Gastroesophageal sphincter (tissue), 4 donors: ENCODE results near the gene MRTFB. TPM values are rescaled to one million over a fixed set of nuclear protein-coding genes. Genes with fewer than 3 reads are reported as not detected.
A peak's percentile ranks its signal among the peaks of the same experiment; 100 is the strongest.

ENCODE experiments used
- ATAC-seq: fragments of 150-250 bp; one replicate; pipeline ENCODE4 v1.9.1; 2016; ENCODE audit warnings: mild to moderate bottlenecking, moderate library complexity
- H3K27ac ChIP-seq, 4 donors: fragments of 200-600 bp; sonication (generic) in 3 of 4; 1 replicate in 3 of 4; 2 replicates in 1 of 4; pipeline ENCODE4 v1.5.1; 2016 to 2019
- H3K27me3 ChIP-seq: fragments of 200-600 bp; sonication (generic); one replicate; pipeline ENCODE4 v1.5.1; 2019
- H3K36me3 ChIP-seq, 2 donors: fragments of 200-600 bp; sonication (generic); one replicate each; pipeline ENCODE4 v1.5.1; 2019; ENCODE audit warnings: control low read depth in 1 of 2
- H3K4me1 ChIP-seq, 3 donors: fragments of 200-600 bp; sonication (generic); 1 replicate in 2 of 3; 2 replicates in 1 of 3; pipeline ENCODE4 v1.5.1; 2016 to 2019; ENCODE audit warnings: control low read depth in 2 of 3
- H3K4me3 ChIP-seq, 2 donors: fragments of 200-600 bp; sonication (generic); one replicate each; pipeline ENCODE4 v1.5.1; 2019; ENCODE audit warnings: mild to moderate bottlenecking in 1 of 2, moderate library complexity in 1 of 2
- H3K9me3 ChIP-seq, 3 donors: fragments of 200-600 bp; sonication (generic); one replicate each; pipeline ENCODE4 v1.5.1; 2017 to 2019; ENCODE audit warnings: control low read depth in 2 of 3
- EP300 ChIP-seq: sonication (generic); formaldehyde crosslinking; IDR thresholded peaks from one replicate; pipeline ENCODE4 v1.6.1; 2017; ENCODE audit warnings: antibody characterized with exemption, mild to moderate bottlenecking
- POLR2A ChIP-seq, 2 donors: fragments of 450-650 bp; IDR thresholded peaks; one replicate each; pipeline ENCODE4 v1.6.1; 2017; ENCODE audit warnings: antibody characterized with exemption in 2 of 2, mild to moderate bottlenecking in 2 of 2, moderate library complexity in 1 of 2
- POLR2AphosphoS5 ChIP-seq: sonication (generic); formaldehyde crosslinking; IDR thresholded peaks from one replicate; pipeline ENCODE4 v1.6.1; 2017; ENCODE audit warnings: antibody characterized with exemption
- WGBS, 2 donors: methylation state at CpG; one replicate each; pipeline ENCODE4 v1.1.5; 2018; ENCODE audit warnings: low coverage in 1 of 2; 5-methylcytosine and 5-hydroxymethylcytosine counted together
- total RNA-seq, 4 donors: library from RNA; depleted of rRNA; stranded (reverse); fragments of >200 nt; gene quantifications; one replicate each; pipeline ENCODE4 v1.1.0, GENCODE V29; 2016
- TF ChIP-seq, protein P1 (sequence below), 4 experiments: fragments of 200-600 bp in 2 of 4; fragments of 450-650 bp in 2 of 4; sonication (generic) in 1 of 4; IDR thresholded peaks; one replicate each; pipeline ENCODE4 v1.5.1; 2017 to 2019; ENCODE audit warnings: antibody characterized with exemption in 4 of 4, mild to moderate bottlenecking in 2 of 4, moderate library complexity in 2 of 4

MRTFB gene
- total RNA-seq, 4 donors from 2014 or later: 38.8 to 53.1 (median 41.1) TPM

DNA sequence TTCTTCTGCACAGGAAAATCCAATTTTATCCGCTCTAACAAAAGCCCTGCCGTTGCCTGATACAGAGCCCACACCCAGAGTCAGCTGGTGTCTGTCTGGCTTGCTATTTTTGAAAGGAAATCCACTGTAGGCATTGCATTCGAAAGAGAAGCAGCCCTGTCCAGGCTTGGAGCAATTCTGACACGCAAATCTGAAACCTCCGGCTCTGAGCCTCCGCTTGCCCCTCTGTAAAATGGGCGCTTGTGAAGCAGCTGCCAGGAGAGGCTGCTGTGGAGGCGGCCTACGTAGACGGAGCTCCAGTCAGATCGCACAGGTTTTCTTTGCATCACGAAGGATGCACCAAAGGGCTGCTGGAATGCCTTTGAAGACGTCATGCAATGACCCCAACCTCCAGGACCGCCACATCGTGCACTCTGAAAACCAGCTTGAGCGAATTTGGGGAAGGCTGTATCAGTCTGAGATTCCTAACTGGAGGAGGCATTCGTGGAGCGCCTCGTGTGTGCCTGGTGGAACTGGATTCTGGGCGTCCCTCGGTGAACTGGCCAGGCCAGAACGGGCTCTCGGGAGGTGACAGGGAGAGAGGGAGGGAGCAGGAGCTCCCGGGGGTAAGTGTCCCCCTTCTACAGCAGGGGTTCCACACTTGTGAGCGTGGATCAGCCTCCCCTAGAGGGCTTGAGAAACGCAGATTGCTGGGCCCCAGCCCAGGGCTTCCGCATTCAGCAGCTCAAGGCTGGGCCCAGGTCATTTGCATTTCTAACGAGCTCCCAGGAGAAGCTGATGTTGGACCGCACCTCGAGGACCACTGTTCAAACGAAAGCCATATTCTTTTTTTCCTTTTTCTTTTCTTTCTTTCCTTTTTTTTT lies 215.5 kb downstream of the MRTFB start:
- WGBS, 2 donors: 20 to 24% methylated on average over 2 to 5 of the region's 31 CpGs
- TF ChIP-seq EP300 (no peak), POLR2A (IDR thresholded peaks at IDR 0.05) (no peak), POLR2AphosphoS5 (no peak)
- TF ChIP-seq, protein P1, sequence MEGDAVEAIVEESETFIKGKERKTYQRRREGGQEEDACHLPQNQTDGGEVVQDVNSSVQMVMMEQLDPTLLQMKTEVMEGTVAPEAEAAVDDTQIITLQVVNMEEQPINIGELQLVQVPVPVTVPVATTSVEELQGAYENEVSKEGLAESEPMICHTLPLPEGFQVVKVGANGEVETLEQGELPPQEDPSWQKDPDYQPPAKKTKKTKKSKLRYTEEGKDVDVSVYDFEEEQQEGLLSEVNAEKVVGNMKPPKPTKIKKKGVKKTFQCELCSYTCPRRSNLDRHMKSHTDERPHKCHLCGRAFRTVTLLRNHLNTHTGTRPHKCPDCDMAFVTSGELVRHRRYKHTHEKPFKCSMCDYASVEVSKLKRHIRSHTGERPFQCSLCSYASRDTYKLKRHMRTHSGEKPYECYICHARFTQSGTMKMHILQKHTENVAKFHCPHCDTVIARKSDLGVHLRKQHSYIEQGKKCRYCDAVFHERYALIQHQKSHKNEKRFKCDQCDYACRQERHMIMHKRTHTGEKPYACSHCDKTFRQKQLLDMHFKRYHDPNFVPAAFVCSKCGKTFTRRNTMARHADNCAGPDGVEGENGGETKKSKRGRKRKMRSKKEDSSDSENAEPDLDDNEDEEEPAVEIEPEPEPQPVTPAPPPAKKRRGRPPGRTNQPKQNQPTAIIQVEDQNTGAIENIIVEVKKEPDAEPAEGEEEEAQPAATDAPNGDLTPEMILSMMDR (IDR thresholded peaks at IDR 0.05): no peak
- no peaks in the 10 kb centered on the region for H3K27me3 ChIP-seq
- ATAC-seq: peak; percentile 28
- H3K27ac ChIP-seq: peak overlapping the region in 3 of 4 donors; percentile 85 to 90 (median 88)
- peak overlapping the region; percentile 44 to 95 for H3K4me3 ChIP-seq
- no peaks in the 10 kb centered on the region for H3K36me3 ChIP-seq
- H3K4me1 ChIP-seq: peaks cover 0 to 20% (median 0%) of the 10 kb centered on the region in 3 donors
- H3K9me3 ChIP-seq: peaks cover 0 to 17% (median 0%) of the 10 kb centered on the region in 3 donors

DNA sequence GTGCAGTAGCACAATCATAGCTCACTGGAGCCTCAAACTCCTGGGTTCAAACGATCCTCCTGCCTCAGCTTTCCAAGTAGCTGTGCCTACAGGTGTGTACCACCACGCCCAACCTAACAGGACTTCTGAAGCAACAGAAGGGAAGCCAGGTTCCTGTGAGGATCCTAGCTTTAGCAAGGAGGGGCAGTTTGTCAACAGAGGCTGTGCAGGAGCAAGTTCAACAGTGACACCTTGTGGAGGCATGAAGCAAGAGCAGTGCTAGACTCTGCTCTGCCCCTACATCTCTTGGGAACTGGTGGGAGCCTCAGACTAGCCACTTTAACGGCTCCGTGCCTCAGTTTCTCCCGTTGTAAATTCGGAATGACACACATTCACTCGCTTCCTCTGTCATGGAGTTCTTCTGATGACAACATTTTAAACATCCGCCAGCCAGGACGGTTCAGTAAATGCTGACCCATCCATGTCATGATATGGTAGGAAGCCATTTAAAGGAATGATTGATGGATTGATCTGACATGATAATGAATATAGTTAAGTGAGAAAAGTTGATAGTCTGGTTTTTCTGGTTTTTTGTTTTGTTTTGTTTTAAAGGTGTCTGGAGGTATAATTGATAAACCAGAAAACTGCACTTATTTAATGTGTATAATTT lies 218.7 kb downstream of the MRTFB start:
- 44% methylated on average over 7 of the region's 9 CpGs; no CpG with 5 or more reads in 1 of the 2 donors for WGBS, 2 donors
- Histone ChIP-seq H3K36me3 (no peaks in the 10 kb centered on the region), H3K9me3 (peaks cover 0 to 17% (median 0%) of the 10 kb centered on the region in 3 donors), H3K4me3 (no peak overlapping the region), H3K27ac (no peak overlapping the region), H3K4me1 (peaks cover 0 to 15% (median 0%) of the 10 kb centered on the region in 3 donors), H3K27me3 (no peaks in the 10 kb centered on the region)
- TF ChIP-seq POLR2AphosphoS5 (no peak), POLR2A (IDR thresholded peaks at IDR 0.05) (no peak), EP300 (no peak)
- TF ChIP-seq, protein P1 (IDR thresholded peaks at IDR 0.05): peak in 1 of 4 experiments; percentile 34
- ATAC-seq: no peak

DNA sequence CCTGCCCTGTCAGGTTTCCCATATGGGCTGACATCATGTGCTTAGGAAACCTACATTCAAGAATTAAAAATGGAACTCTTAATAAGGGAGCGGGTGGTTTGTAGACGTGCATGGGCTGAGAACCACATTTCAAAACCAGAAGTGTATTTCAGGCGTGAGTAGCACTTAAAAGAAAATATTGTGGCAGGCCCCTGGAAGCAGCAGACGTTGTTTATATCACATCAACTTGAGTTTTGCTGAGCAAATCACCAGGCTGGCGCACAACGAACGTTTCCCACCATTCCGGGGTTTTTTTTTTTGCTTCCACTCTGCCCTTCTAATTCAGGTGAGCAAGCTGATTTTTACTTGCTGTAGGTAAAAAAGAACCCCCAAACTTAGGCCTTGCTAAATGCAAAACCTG lies 220.2 kb downstream of the MRTFB start:
- TF ChIP-seq POLR2AphosphoS5: no peak
- no peak for TF ChIP-seq EP300
- TF ChIP-seq, protein P1 (IDR thresholded peaks at IDR 0.05): no peak
- TF ChIP-seq POLR2A (IDR thresholded peaks at IDR 0.05): no peak
- WGBS, 2 donors: 56 to 71% methylated on average over 8 of the region's 8 CpGs
- H3K36me3 ChIP-seq: no peaks in the 10 kb centered on the region
- H3K9me3 ChIP-seq: peaks cover 0 to 17% (median 0%) of the 10 kb centered on the region in 3 donors
- no peak overlapping the region for H3K27ac ChIP-seq
- no peak for ATAC-seq
- no peaks in the 10 kb centered on the region for H3K27me3 ChIP-seq
- H3K4me3 ChIP-seq: no peak overlapping the region
- peaks cover 0 to 7% (median 0%) of the 10 kb centered on the region in 3 donors for H3K4me1 ChIP-seq

DNA sequence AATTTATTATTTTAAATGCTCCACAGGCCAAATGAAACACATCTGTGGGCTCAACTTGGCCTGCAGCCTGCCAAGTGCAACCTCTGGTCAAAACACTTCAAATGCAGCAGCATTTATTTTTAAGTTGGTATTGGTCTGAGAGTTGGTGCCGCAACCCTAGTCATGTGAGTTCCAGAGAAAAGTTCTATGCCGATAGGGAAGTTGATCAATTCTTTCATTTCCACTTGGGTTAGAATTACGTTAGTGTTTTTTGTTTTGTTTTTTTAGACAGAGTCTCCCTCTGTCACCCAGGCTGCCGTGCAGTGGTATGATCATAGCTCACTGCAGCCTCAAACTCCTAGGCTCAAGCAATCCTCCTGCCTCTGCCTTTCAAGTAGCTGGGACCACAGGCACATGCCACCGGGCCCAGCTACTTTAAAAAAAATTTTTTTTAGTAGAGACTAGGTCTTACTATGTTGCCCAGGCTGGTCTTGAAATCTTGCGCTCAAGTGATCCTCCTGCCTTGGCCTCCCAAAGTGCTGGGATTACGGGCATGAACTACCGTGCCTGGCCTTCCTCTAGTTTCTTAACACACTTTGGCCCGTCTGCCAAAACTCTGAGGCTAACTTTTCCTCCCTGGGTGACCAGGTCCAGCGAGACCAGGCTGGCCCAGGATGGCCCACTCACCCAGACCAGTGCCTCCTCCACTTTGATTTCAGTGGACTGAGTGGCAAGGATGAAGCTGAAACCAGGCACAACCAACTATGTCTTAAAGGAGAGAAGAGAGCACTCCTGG lies 221.1 kb downstream of the MRTFB start:
- no peak overlapping the region for H3K27ac ChIP-seq
- H3K4me1 ChIP-seq: no peaks in the 10 kb centered on the region
- ATAC-seq: no peak
- peaks cover 0 to 17% (median 0%) of the 10 kb centered on the region in 3 donors for H3K9me3 ChIP-seq
- TF ChIP-seq EP300 (no peak), POLR2AphosphoS5 (no peak), POLR2A (IDR thresholded peaks at IDR 0.05) (no peak)
- TF ChIP-seq, protein P1 (IDR thresholded peaks at IDR 0.05): no peak
- no peak overlapping the region for H3K4me3 ChIP-seq
- H3K27me3 ChIP-seq: no peaks in the 10 kb centered on the region
- WGBS, 2 donors: 78 to 84% methylated on average over 5 to 8 of the region's 10 CpGs
- H3K36me3 ChIP-seq: no peaks in the 10 kb centered on the region
